Bronchial epithelial cell (primary cell): Measurements from ENCODE around the gene PRKAG2. TPM values are rescaled to one million over a fixed set of nuclear protein-coding genes. Genes with fewer than 3 reads are reported as not detected.

Experiments
- DNase-seq: peaks from one replicate; pipeline ENCODE4 v3.0.0-alpha.2; 2010; ENCODE audit warnings: low read depth
- FAIRE-seq: peaks from 2 replicates; lab custom pipeline; 2011; peaks lifted over from hg19 to GRCh38; lab: Jason Lieb, UNC
- H3K27me3 ChIP-seq: 2 replicates; pipeline ENCODE4 v1.5.1; 2011; ENCODE audit warnings: low read length; ENCODE audit not compliant: control insufficient read depth, insufficient read depth
- H3K36me3 ChIP-seq: 2 replicates; pipeline ENCODE4 v1.5.1; 2011; ENCODE audit warnings: low read length; ENCODE audit not compliant: control insufficient read depth, insufficient read depth
- H3K4me3 ChIP-seq: 2 replicates; pipeline ENCODE4 v1.5.1; 2011; ENCODE audit warnings: mild to moderate bottlenecking, low read depth, low read length, control low read depth
- CTCF ChIP-seq: IDR thresholded peaks from 2 replicates; pipeline ENCODE4 v1.5.1; 2011; ENCODE audit warnings: mild to moderate bottlenecking, moderate library complexity, low read length, control low read depth, inconsistent platforms; ENCODE audit not compliant: insufficient read depth, severe bottlenecking
- total RNA-seq: library from RNA; depleted of rRNA; stranded (reverse); fragments of >200 nt; gene quantifications from 2 replicates; pipeline ENCODE4 v1.2.1, GENCODE V29; 2014

PRKAG2 gene
- total RNA-seq, 1 donor from 2014 or later: 24.5 TPM

- H3K36me3 ChIP-seq: peaks cover 1% of the 10 kb centered on the region
- FAIRE-seq (no peak), DNase-seq (no peak)
- H3K27me3 ChIP-seq: no peaks in the 10 kb centered on the region
- TF ChIP-seq CTCF: no peak
- H3K4me3 ChIP-seq: no peak overlapping the region
Measured at GRCh38 chr7:151591866-151592265, 285.0 kb downstream of the PRKAG2 start.

GRCh38 chr7:151590850-151591771 is 285.8 kb downstream of the PRKAG2 start:
- Histone ChIP-seq H3K27me3 (no peaks in the 10 kb centered on the region), H3K36me3 (peaks cover 1% of the 10 kb centered on the region), H3K4me3 (no peak overlapping the region)
- DNase-seq (no peak), FAIRE-seq (no peak)
- no peak for TF ChIP-seq CTCF

GRCh38 chr7:151590071-151590849 is 286.7 kb downstream of the PRKAG2 start:
- H3K4me3 ChIP-seq: no peak overlapping the region
- no peak for FAIRE-seq
- no peak for TF ChIP-seq CTCF
- DNase-seq: no peak
- no peaks in the 10 kb centered on the region for H3K27me3 ChIP-seq
- peaks cover 1% of the 10 kb centered on the region for H3K36me3 ChIP-seq

DNA sequence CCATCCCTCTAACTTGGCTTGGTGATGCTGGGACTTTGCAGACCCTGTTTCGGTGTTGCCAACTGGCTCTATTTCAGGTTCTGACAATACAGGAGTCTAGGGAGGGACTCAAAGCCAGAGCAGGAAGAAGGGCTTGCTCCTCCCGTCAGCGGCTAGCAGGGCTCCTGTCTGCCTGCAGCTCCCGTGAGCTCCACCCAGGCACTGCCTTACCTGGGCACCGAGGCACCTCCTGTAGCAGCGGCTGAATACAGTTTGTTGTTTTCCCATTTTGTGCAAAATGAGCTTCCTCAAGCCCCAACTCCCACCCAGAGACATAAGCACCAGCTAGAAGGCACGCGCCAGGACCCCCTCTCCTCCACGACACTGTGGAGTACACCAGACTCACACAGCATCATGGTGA is 287.9 kb downstream of the PRKAG2 start:
- TF ChIP-seq CTCF: no peak
- Histone ChIP-seq H3K36me3 (no peaks in the 10 kb centered on the region), H3K27me3 (no peaks in the 10 kb centered on the region), H3K4me3 (no peak overlapping the region)
- FAIRE-seq (no peak), DNase-seq (no peak)

DNA sequence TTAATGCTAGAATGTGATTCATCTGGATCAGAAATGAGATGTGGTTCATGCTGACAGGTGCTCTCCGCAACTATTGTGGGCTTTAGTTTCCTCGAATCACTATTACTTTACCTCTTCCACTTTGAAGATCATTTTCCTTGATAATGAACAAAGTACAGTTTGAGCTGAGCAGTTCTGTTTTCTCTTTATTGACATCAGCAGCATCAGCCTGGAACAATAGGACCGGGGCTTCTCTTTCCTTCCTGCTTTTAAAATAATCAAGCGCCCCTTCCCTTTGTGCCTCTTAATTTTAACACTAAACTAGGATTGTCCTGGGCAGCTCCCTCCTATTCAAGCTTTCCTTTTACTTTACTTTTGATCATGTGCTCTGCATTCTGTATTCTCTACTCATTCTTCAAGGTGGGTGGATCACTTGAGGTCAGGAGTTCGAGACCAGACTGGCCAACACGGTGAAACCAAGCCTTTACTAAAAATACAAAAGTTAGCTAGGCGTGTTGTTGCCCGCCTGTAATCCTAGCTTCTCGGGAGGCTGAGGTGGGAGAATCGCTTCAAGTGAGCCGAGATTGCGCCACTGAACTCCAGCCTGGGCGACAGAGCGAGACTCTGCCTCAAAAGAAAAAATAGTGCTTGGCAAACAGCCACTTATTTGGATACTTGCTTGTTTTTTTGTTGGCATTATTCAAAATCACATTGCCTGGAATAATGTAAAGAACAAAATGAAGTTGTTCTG is 290.2 kb downstream of the PRKAG2 start:
- Histone ChIP-seq H3K27me3 (no peaks in the 10 kb centered on the region), H3K4me3 (no peak overlapping the region), H3K36me3 (no peaks in the 10 kb centered on the region)
- no peak for TF ChIP-seq CTCF
- peak; percentile 33 for DNase-seq
- FAIRE-seq: no peak
